OCI-LY7 (cell line): ENCODE results near the gene NPAS2. TPM values are rescaled to one million over a fixed set of nuclear protein-coding genes. Genes with fewer than 3 reads are reported as not detected.

ENCODE experiments used
- BruUV-seq: library from RNA; stranded (reverse); fragments of 400-500 nt; replicated peaks from 2 replicates; lab custom pipeline; 2021; lab: Mats Ljungman, UMichigan
- CTCF ChIA-PET: fragments of 300-600 bp; sonication (Branson Sonifier 250); formaldehyde crosslinking; loops from one replicate; lab custom pipeline; 2022; ENCODE audit warnings: antibody characterized with exemption; ENCODE audit not compliant: unreplicated experiment; lab: Charles Lee
- POLR2A ChIA-PET: fragments of 300-600 bp; sonication (Branson Sonifier 250); formaldehyde crosslinking; loops from one replicate; lab custom pipeline; 2022; ENCODE audit warnings: antibody characterized with exemption; lab: Charles Lee
- DNase-seq: peaks from one replicate; pipeline ENCODE4 v3.0.0-alpha.2; 2015; ENCODE audit warnings: low spot score
- H2AFZ ChIP-seq: fragments of 200-600 bp; sonication (generic), shearing (Covaris generic); 2 replicates; pipeline ENCODE4 v1.6.1; 2014; ENCODE audit warnings: mild to moderate bottlenecking, antibody characterized with exemption, low read length, moderate library complexity
- H3K27ac ChIP-seq: fragments of 200-600 bp; sonication (generic); 2 replicates; pipeline ENCODE4 v1.5.1; 2014; ENCODE audit warnings: mixed run types, low read depth, mild to moderate bottlenecking, moderate library complexity, low read length, inconsistent platforms; ENCODE audit not compliant: poor library complexity, severe bottlenecking
- H3K36me3 ChIP-seq: fragments of 200-600 bp; sonication (generic); 2 replicates; pipeline ENCODE4 v1.6.1; 2014; ENCODE audit warnings: mild to moderate bottlenecking, antibody characterized with exemption, low read length, moderate library complexity, mixed read lengths; ENCODE audit not compliant: insufficient read depth
- H3K4me1 ChIP-seq: fragments of 200-600 bp; sonication (generic); 2 replicates; pipeline ENCODE4 v1.5.1; 2014; ENCODE audit warnings: mild to moderate bottlenecking, low read length; ENCODE audit not compliant: insufficient read depth, poor library complexity, severe bottlenecking
- H3K4me2 ChIP-seq: fragments of 200-600 bp; sonication (generic); 2 replicates; pipeline ENCODE4 v1.6.1; 2014; ENCODE audit warnings: mild to moderate bottlenecking, low read length
- H3K4me3 ChIP-seq: fragments of 200-600 bp; sonication (generic); 2 replicates; pipeline ENCODE4 v1.5.1; 2014; ENCODE audit warnings: mild to moderate bottlenecking, low read depth, low read length; ENCODE audit not compliant: poor library complexity, severe bottlenecking
- H3K79me2 ChIP-seq: fragments of 200-600 bp; sonication (generic); 2 replicates; pipeline ENCODE4 v1.6.1; 2016; ENCODE audit warnings: low read depth, mild to moderate bottlenecking, low read length, moderate library complexity, mixed read lengths; ENCODE audit not compliant: insufficient read depth
- H3K9me2 ChIP-seq: fragments of 200-600 bp; sonication (generic); 2 replicates; pipeline ENCODE4 v1.6.1; 2016; ENCODE audit warnings: mild to moderate bottlenecking, low read length, mixed read lengths; ENCODE audit not compliant: insufficient read depth
- H3K9me3 ChIP-seq: fragments of 200-600 bp; sonication (generic); 2 replicates; pipeline ENCODE4 v1.6.1; 2014; ENCODE audit warnings: mild to moderate bottlenecking, mixed run types, low read length, mixed read lengths
- H4K20me1 ChIP-seq: fragments of 200-600 bp; sonication (generic); 2 replicates; pipeline ENCODE4 v1.6.1; 2014; ENCODE audit warnings: mild to moderate bottlenecking, antibody characterized with exemption, low read length, moderate library complexity, mixed read lengths; ENCODE audit not compliant: insufficient read depth
- EZH2phosphoT487 ChIP-seq: fragments of 200-600 bp; sonication (generic); IDR thresholded peaks from 2 replicates; pipeline ENCODE4 v1.6.1; 2018; ENCODE audit warnings: low read depth, borderline replicate concordance, mild to moderate bottlenecking, mixed run types, antibody characterized with exemption, low read length, moderate library complexity, mixed read lengths
- intact Hi-C: fragments of 100-400 bp; cut with micrococcal nuclease; formaldehyde crosslinking; loops from one replicate; pipeline ENCODE4 v1.10.0; 2022; ENCODE audit not compliant: unreplicated experiment
- total RNA-seq, 2 experiments: library from RNA; depleted of rRNA in 1 of 2; stranded (reverse); fragments of >200 nt in 1 of 2; shearing (Covaris generic) in 1 of 2; gene quantifications; 2 replicates each; pipeline ENCODE4 v1.2.3, GENCODE V29; 2014 to 2022
- TF ChIP-seq, protein P1 (sequence below): fragments of 200-600 bp; sonication (generic); conservative IDR thresholded peaks from 2 replicates; pipeline ENCODE4 v1.5.1; 2014; ENCODE audit warnings: mild to moderate bottlenecking, antibody characterized with exemption, low read length, moderate library complexity, mixed read lengths

The NPAS2 gene
- total RNA-seq, 2 experiments from 2014 or later: not detected

DNA sequence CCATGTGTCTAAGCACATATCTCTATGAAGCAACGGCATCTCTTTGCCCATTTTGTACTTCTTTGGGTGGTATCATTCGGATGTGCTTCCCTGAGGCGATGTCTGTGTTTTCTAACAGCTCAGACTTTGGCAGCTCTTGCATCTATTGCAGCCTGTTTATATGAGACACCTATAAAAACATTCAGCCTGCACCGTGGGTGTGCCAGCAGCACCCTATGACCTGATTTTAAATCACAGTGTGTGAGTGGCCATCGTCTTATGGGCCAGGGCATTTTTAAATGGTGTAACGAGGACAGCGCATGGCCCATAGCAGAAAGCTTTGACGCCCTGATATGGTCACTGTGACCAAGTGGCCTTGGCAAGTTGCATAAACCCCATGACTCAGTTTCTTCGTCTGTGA, 12.9 kb downstream of the NPAS2 start:
- no peaks in the 10 kb centered on the region for H3K4me1 ChIP-seq
- H3K9me2 ChIP-seq: no peaks in the 10 kb centered on the region
- no peak overlapping the region for H3K4me3 ChIP-seq
- H3K4me2 ChIP-seq: no peak overlapping the region
- TF ChIP-seq, protein P1, sequence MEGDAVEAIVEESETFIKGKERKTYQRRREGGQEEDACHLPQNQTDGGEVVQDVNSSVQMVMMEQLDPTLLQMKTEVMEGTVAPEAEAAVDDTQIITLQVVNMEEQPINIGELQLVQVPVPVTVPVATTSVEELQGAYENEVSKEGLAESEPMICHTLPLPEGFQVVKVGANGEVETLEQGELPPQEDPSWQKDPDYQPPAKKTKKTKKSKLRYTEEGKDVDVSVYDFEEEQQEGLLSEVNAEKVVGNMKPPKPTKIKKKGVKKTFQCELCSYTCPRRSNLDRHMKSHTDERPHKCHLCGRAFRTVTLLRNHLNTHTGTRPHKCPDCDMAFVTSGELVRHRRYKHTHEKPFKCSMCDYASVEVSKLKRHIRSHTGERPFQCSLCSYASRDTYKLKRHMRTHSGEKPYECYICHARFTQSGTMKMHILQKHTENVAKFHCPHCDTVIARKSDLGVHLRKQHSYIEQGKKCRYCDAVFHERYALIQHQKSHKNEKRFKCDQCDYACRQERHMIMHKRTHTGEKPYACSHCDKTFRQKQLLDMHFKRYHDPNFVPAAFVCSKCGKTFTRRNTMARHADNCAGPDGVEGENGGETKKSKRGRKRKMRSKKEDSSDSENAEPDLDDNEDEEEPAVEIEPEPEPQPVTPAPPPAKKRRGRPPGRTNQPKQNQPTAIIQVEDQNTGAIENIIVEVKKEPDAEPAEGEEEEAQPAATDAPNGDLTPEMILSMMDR: no peak
- H4K20me1 ChIP-seq: no peaks in the 10 kb centered on the region
- intact Hi-C loops: no loop called here
- no peaks in the 10 kb centered on the region for H3K9me3 ChIP-seq
- no peak overlapping the region for H3K27ac ChIP-seq
- H3K79me2 ChIP-seq: no peaks in the 10 kb centered on the region
- H3K36me3 ChIP-seq: no peaks in the 10 kb centered on the region
- ChIA-PET POLR2A (no interaction called here), CTCF (no interaction called here)
- BruUV-seq: no TSS peak
- H2AFZ ChIP-seq: no peak overlapping the region
- no peak for DNase-seq

DNA sequence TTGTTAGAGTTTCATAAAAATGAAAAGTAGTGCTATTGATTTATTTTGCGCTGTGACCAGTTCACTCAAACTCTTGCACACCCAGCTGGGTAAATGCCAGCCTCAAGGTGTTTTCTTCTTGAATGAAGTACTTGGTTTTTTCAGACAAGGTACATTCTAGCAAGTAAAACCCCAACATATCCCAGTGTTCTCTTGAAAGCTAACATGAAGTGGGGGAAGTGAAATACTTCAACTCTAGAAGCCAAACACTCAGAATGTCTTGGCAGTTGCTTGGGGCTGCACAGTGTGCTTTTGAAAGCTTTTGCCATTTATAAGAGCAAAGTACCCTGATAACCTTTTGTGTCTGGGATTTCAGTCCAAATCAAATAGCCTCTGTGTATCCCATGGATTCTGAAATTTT, 13.4 kb downstream of the NPAS2 start:
- TF ChIP-seq, protein P1: no peak
- no peak for TF ChIP-seq EZH2phosphoT487
- Histone ChIP-seq H4K20me1 (no peaks in the 10 kb centered on the region), H3K9me2 (no peaks in the 10 kb centered on the region), H3K4me3 (no peak overlapping the region), H3K79me2 (no peaks in the 10 kb centered on the region), H3K27ac (no peak overlapping the region), H3K36me3 (no peaks in the 10 kb centered on the region), H3K4me2 (no peak overlapping the region), H2AFZ (no peak overlapping the region), H3K4me1 (no peaks in the 10 kb centered on the region), H3K9me3 (no peaks in the 10 kb centered on the region)
- intact Hi-C loops: no loop called here
- ChIA-PET POLR2A (no interaction called here), CTCF (no interaction called here)
- no peak for DNase-seq
- BruUV-seq: no TSS peak

DNA sequence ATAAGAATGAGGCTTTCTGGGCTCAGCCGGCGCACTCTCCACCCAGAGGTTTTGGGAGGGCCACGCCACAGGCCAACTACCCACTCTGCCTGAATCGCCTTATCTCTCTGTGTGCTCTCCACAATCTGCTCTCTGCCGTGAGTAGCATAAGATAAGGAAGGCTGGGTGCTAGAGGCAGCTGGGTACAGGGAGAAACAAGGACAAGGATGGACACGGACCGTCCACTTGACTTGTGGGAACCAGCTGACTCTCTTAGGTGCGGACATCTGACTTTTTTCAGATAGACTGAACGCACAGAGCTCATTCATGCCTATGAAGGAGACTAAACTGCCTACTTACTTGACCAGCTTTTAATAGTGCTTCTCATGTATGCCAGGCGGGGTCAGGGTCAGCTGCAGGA, 14.3 kb downstream of the NPAS2 start:
- Histone ChIP-seq H3K27ac (no peak overlapping the region), H3K36me3 (no peaks in the 10 kb centered on the region), H3K4me2 (no peak overlapping the region), H3K9me3 (no peaks in the 10 kb centered on the region), H3K4me3 (no peak overlapping the region), H4K20me1 (no peaks in the 10 kb centered on the region), H3K9me2 (no peaks in the 10 kb centered on the region), H3K79me2 (no peaks in the 10 kb centered on the region), H3K4me1 (no peaks in the 10 kb centered on the region), H2AFZ (no peak overlapping the region)
- intact Hi-C loops: no loop called here
- POLR2A ChIA-PET: interaction anchor here (0.6 kb wide), 1 partner anchor 18 kb away, joined by 3 read pairs; no protein-coding TSS in a partner anchor
- no peak for DNase-seq
- CTCF ChIA-PET: no interaction called here
- TF ChIP-seq, protein P1: no peak
- TF ChIP-seq EZH2phosphoT487: no peak
- BruUV-seq: no TSS peak
